HG03565 (cell line): ENCODE data around the gene P3H2.
"Not testable (repeated sequence)": the region's sequence is repeated elsewhere in the genome, so short reads cannot be mapped to it uniquely, and the experiment has no call there.

Experiments
- ATAC-seq: cut with Tn5 transposase; IDR thresholded peaks from one replicate; pipeline ENCODE4 v1.9.1; 2021; ENCODE audit warnings: mild to moderate bottlenecking, moderate library complexity; ENCODE audit not compliant: unreplicated experiment

P3H2 gene

DNA sequence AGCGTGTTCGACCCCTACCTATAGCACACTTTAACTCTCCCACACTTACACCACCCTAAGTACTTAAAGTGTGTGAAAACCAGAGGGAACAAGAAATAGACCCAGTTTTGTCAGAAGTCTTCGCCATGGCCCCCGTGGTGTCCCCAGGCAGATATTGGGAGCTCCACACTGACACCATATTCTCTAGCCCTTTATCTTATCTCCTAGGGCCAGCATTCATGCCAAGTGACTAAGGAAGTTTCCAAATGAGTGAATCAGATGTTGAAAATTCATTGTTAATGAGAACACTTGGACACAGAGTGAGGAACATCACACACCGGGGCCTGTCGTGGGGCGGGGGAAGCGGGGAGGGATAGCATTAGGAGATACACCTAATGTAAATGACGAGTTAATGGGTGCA is 31.8 kb downstream of the P3H2 start:
- no peak for ATAC-seq

DNA sequence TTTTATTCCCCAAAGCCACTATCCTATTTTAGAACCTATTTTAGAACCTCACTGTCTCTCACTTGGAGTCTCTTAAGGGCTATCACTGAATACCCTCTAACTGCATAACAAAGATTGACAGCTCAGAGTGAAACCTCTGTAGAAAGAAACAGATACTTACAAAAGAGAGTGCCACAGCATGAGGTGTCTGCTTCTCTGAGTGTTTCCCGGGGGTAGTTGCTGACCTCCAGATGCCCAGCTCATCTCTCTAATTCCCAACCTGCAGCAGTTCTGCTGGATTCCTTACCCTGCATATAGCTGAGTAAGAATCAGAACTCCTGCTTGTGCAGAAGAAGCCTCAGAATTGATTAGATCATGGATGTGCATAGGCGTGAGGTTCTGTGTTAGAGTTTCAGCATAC is 34.5 kb downstream of the P3H2 start:
- ATAC-seq = peak; percentile 54

DNA sequence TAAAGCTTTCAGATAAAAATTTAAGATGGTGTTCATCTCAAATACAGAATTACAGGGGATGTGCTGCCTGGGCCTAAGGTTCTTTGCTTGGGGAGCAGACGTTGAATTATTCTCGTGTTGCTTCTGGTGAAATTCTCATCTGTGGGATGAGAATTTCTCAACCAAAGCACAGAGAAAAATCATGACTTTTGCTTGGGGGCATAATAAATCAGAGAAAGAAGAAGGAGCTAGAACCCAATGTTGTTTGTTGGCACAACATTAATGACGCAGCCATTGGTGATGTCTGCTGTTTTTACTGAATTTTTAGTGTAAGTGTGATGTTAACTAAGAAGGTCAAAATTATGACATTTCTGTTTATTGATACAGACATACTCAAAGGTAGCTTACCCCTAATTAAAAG is 35.7 kb downstream of the P3H2 start:
- ATAC-seq = no peak

DNA sequence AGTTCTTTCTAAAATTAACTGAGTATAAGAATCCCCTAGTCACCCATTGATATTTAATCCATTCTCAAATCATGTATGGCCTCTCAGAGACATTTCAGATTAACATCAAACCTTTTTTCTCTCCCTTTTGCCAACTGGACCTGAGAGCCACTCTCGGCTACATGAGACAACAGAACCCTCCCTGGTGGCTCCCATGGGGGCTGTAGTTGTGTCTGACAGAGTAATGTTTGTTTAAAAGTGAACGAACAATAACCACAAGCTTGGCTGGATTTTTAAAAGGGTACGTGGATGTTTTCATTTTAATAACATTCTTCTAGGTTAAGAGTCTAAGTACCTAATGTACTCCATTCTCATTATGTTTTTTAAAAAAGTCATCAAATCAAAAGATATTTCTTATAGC is 37.1 kb downstream of the P3H2 start:
- no peak for ATAC-seq

DNA sequence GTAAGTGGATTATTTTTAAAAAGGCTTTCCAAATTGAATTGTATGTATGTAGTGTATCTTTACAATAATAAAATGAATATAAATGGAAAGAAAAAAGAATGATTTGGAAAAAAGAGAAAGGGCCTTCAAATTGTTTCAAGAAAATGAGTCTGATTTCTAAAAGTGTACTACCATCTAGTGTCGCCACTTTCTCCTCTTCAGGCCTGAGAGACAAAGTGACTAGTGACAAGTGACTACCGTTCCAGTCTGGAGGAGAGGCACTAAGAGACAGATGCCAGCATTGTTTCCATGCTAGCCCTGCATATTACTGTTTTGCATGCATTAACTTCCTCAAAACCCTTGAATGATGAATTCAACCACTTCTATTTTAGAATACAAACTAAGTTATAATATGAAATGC is 39.3 kb downstream of the P3H2 start:
- ATAC-seq = no peak

DNA sequence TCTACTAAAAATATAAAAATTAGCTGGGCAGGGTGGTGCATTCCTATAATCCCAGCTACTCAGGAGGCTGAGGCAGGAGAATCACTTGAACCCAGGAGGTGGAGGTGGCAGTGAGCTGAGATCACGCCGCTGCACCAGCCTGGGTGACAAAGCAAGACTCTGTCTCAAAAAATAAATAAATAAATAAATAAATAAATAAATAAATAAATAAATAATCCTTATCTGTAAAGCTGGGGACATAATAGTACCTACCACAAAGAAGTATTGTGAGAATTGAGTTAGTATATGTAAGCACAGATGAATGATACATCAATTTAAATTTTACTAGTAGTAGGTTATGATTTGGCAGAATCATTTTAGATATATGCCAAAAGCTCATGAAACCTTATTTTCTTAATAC is 41.5 kb downstream of the P3H2 start:
- ATAC-seq = not testable (repeated sequence)

DNA sequence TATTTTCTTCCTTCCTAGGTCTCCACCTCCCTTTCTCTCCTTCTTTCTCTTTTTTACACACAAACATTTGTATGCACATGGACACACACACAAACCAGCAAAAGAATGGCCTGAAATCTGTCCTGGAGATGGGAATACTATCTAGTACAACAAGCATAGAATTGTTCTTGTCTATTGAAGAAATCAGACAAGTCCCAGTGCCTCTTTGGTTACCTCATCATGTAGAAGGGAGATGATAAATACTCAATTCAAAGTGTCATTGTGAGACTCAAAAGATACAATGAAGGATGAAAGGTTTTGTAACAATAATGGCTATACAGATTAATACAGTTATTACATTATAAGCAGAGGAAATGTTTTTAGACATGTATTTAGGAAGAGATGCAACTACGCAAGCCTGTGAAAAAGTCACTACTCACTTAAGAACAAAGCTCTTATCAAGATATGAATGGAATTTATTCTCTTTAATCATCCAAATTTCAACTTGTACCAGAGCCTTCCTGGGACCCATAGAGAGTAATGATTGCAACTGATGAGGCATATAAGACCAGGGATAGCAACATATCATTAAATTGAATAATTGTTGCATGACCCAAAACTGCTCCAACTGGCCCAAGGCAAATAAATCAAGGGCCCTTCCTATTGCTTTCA is 43.2 kb downstream of the P3H2 start:
- no peak for ATAC-seq

DNA sequence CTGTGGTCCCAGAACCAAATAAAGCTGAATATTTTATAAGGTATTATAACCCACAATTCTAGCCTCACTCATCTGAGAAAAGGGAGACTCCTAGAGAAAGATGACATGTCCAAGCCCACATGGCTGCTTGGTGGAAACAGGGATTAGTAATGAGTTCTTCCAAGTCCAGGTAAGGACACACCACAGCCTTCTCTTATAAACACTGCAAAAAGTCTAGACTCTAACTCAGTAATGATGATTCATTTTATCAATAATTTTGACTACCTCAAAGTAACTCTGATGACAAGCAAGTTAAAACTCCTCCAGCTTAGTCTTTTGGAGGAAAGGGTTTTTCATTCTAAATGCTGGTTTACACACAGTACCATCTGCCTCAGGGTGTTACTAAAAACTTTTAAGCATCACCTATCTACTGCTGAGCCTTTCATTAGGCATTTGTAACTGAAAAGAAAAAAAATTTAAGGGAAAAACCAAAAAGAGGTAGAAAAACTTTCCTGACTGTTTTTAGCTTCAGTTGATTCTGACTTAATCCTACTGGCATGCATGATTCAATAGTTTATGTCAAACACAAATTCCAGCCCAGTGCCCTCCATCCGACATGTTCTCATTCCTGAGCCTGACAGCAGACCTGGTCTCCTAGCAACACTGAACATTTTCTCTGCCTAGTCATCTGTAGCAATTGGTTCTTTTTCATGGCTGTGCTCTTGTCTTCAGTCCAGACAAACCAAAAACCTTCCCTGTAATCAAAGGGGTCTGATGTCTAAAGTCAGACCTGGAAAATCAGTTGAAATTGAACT is 43.9 kb downstream of the P3H2 start:
- no peak for ATAC-seq

DNA sequence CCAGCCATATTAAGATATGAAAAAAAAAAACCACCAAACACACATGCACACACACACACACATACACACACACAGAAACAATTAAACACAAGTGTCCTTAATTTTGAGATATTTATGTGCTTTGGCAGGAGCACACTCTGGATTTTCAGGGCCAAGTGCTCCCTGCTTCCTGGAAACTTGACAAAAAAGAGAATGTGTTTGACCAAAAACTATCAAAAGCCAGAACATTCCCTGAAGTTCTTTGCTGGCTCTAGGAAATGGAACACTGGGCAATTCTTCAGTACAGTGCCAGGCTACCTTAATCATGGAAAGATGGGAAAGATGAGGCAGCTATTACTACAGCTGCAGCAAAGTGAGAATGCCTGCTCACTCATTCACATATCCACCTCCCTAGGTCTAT is 44.6 kb downstream of the P3H2 start:
- no peak for ATAC-seq

DNA sequence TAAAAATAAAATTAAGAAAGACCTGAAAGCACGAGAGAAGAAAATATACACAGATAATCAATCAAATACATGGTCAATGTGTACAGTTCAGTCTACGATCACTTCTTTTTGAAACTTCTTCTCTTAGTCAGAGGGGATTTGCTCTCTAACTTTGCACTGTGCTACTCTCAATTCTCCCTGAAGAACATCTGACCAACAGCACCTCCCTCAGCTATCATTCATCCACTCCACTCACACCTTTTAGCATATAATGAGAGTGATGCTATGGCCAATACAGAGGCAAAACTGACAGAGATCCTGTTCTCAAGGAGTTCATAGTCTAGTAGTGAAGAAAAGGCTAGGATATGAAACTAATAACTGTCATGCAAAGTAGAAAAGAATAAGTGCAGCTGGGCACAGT is 45.9 kb downstream of the P3H2 start:
- no peak for ATAC-seq

DNA sequence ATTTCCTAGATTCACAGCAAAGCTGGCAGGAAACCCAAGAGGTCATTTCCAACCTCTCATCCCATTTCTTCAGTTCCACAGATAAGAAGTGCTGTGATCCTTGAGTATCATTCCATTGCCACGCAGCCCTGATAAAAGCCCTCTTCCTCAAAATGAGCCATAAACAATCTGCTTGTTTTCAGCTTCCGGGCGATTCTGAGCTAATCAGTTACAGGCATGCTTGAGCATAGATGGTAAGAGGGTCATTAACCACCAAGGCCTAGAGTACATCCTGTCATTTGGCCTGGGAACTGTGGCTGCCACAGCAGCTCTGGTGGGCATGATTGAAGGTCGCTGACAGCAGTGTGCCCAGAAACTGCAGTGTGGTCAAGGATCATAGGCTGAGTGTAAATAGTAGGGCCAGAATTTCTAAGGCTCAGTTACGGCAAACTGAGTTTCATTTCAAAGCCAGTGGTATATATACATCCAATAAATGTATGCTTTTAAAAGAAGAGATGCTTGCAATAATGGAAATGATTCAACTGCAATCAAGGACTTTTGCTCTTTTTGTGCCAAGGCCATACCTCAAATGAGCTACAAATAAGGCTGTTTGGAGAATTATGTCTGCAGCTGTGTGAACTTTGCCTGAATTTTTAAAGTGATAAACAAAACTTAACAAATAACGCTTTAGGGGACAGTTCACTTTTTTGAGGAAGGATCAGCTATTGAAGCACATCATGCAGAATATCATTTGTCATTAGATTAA is 47.3 kb downstream of the P3H2 start:
- ATAC-seq = no peak

DNA sequence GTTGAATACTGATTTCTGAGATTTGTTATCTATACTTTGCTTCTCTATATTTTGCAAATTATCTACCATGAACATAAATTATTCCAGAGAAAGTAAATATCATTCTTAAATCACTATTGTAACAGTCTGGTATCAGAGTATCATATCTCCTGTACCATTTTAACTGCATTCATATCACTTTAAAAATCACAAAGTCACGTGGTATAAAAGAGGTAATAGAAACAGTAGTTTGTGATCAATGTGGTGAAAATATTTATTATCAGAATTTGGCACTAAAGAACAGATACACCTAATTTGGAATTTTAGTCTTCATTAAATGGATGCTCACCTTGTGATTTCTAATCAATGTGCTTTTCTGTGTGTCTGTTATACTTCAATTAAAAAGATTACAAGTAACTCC is 47.8 kb downstream of the P3H2 start:
- no peak for ATAC-seq

DNA sequence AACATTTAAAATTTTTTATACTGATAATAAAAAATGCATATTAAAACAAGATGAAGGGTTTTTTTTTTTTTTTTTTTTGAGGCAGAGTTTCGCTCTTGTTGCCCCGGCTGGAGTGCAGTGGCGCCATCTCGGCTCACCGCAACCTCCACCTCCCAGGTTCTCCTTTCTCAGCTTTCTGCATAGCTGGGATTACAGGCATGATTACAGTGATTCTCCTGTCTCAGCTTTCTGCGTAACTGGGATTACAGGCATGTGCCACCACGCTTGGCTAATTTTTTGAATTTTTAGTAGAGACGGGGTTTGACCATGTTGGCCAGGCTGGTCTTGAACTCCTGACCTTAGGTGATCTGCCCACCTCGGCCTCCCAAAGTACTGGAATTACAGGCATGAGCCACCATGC is 48.8 kb downstream of the P3H2 start:
- ATAC-seq = not testable (repeated sequence)

DNA sequence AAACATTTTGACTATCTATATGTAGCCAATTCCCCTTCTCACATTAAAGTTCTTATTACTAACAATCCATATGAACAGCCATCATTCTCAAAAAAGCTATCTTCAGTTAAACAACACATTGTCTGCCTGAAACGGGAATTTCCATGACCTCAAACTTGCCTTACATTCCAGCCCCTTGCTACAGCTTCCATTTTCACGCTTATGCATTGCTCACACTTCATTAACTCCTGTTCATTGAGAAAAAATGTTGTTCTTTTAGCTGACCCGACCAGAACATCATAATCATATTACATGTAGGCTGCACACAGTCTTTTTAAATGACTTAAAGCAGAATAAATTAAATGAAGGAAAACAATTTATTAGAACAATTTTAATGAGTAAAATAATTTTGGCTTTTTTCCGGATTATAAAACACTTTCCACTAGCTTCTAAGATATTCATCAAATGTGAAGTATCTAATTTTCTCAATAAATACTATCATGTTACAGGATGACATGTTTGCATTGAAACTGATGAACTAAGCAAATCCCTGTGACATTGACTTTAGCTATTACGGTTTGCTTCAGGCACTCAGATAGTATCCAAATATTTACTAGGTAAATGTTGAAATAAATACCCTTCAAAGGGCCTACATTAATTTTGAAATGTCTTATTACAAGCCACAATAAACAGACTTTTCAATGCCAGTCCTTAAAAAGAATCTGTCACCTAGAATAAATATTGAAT is 49.9 kb downstream of the P3H2 start:
- no peak for ATAC-seq

DNA sequence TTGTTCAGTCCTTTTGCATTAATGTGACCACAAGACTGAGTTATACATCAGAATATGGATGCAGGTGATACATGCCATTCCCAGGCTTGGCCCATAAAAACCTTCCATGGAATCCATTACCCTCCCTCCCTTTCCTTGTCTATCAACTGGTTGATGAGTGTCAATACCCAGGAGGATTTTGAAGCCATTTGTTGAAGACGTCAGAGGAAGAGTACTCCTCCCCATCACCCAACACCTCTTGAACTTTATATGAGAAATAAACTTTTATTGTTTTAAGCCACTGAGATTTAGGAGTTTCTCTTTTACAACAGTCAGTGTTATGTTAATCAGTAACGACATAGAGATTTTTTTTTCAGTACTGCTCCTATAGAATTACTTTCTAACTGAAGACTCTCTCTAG is 55.5 kb downstream of the P3H2 start:
- no peak for ATAC-seq

DNA sequence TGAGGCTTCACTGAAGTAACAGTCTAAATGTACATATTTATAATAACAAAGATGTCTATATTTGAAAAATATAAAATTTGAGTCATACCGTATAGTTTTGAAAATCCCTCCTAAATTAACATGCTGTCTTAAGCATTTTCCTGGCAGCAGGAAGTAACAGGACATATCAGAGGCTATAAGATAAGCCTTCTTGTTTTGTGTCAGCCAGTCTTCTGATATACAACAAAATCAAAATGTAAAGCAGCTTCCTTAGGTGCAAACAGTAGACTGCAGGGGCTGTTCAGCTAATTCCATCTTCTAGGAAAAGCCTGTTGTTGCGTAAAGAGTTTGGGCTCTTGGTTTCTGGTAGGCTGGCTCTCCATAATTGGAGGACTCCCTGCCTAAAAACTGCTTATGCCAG is 56.0 kb downstream of the P3H2 start:
- no peak for ATAC-seq

DNA sequence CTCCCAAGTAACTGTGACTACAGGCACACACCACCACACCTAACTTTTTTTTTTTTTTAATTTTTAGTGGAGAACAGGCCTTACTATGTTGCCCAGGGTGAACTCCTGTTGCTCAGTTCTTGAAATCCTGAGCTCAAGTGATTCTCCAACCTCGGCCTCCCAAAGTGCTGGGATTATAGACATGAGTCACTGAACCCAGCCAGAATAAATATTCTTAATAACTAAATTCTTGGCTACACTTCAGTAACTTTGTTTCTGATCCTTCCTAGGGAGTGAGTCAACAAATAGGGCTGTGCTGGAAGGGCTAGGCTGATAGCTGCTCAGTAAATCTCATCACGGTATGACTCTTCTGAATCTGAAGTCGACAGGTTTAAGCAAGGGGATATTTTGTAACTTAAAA is 56.6 kb downstream of the P3H2 start:
- ATAC-seq = no peak

DNA sequence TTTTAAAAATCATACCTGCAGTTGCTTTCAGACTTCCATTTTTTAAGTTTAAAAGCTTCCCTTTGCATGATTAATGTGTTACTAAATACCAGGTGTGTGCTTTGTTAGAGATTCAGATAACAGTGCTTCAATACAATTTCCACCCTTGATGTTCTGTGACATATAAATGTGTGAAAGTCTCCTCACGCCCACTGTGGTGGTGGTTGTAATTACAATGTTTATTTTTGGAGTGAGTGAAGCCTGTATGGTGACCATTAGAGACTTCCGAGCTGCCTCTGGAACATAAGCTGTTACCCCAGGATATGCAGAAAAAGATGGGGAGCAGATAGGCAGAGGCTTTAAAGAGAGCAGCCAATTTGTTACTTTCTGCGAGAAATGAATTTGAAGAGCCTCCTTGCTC is 57.2 kb downstream of the P3H2 start:
- ATAC-seq = no peak

DNA sequence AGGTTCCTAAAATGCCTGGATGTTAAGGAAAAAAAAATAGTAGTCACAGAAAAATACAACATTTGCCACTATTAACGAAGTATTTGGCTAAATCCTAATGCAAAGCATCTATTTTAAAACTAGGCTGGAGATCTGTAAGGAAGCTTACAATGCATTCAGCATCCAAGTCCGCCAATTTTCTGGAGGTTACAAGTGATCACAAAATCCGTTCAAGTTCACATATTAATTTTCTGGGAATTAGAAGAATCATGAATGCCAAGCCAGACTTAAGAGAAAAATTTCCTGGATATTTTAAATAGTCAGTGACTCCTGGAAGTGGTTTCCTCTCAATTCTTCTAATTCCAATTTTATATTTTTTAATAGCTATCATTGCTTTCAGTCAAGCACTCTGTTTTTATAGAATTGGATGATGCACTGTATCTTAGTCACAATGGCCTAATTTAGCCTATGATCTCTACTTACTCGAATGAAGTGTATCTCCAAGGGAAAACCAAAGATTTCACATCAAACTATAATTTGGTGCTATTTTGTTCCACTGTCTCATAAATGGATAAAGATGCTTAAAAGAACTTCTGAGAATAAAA is 60.4 kb downstream of the P3H2 start:
- ATAC-seq = no peak

DNA sequence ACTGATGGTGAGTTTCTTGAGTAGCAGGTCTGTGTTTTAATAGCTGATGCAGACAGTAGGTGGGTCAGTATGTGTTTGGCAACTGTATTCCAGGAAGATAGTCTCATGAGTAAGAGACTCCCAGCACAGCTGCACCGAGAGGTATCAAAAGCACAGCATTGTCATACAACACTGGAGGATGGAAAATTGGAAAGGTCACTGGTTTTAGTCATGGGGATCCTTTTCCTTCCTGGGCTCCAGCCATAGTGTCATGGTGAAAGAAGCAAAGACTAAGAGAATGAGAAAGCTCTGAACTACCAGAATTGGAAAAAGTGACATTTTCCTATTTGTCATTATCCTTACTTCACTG is 61.5 kb downstream of the P3H2 start:
- ATAC-seq = no peak
